ENCODE data around the gene GRK5.

Gene GRK5

DNA sequence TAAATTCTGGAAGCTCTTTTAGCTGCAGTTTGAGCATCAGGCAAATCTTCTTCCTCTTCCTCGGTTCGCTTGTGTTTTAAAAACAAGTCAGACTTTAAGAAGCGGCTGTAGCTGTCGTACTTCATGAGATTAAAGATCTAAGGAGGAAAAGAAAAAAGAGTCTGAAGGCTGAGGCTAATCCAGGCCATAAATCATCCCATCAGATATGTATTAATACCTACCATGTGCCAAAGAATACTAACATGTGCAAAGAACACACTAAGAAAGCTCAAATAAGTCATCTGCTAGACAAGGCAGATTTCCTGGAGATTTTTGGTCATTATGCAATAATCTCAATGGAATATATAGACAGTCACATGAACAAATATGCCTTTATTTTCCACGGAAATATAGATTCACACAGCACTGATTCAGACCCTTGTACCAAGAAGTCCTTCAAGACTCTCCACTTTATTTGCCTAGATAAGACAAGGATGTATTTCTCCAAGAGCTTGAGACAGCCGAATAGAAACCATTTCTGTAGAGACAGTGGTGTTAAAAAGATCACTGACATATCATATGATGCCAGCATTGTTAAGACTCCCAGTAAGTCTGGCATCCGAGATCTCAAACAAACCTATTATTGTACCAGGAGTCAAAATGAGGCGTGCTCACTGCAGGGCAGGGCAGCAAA, 292.9 kb downstream of the GRK5 start:
- Histone ChIP-seq H3K36me3 (ENCODE audit: insufficient read depth, low read length) (no peaks in the 10 kb centered on the region), H3K9me3 (ENCODE audit: low read length) (peaks cover 3% of the 10 kb centered on the region), H3K4me1 (ENCODE audit: insufficient read depth, low read length) (peaks cover 3% of the 10 kb centered on the region), H2AFZ (ENCODE audit: low read depth, low read length) (no peak overlapping the region), H3K27me3 (ENCODE audit: insufficient read depth, low read length) (peaks cover 6% of the 10 kb centered on the region), H3K4me3 (ENCODE audit: low read length) (no peak overlapping the region)

GRCh38 chr10:119500821-119501220, 293.4 kb downstream of the GRK5 start:
- no peaks in the 10 kb centered on the region for H3K36me3 ChIP-seq (ENCODE audit: insufficient read depth, low read length)
- no peak overlapping the region for H3K4me3 ChIP-seq (ENCODE audit: low read length)
- H3K4me1 ChIP-seq (ENCODE audit: insufficient read depth, low read length): peaks cover 3% of the 10 kb centered on the region
- no peak overlapping the region for H2AFZ ChIP-seq (ENCODE audit: low read depth, low read length)
- peaks cover 6% of the 10 kb centered on the region for H3K27me3 ChIP-seq (ENCODE audit: insufficient read depth, low read length)
- peaks cover 3% of the 10 kb centered on the region for H3K9me3 ChIP-seq (ENCODE audit: low read length)

DNA sequence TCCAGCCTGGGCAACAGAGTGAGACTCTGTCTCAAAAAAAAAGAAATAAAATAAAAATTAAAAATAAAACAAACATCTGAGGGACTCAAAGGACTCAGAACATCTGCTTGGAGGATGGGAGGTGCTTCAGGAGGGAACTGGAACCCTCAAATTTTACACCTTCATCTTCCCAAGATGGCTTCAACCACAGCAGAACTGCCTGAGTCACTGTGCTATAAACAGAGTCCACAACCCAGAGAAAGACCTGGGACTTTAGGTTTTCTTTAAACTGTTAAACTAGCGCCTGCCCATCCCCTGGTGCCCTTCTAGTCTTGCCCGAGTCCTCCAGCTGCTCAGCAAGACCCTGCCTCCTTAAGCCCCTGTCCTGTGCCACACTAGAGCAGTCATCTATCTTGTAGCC, 294.3 kb downstream of the GRK5 start:
- Histone ChIP-seq H3K4me1 (ENCODE audit: insufficient read depth, low read length) (peaks cover 3% of the 10 kb centered on the region), H3K9me3 (ENCODE audit: low read length) (peaks cover 3% of the 10 kb centered on the region), H3K36me3 (ENCODE audit: insufficient read depth, low read length) (no peaks in the 10 kb centered on the region)

DNA sequence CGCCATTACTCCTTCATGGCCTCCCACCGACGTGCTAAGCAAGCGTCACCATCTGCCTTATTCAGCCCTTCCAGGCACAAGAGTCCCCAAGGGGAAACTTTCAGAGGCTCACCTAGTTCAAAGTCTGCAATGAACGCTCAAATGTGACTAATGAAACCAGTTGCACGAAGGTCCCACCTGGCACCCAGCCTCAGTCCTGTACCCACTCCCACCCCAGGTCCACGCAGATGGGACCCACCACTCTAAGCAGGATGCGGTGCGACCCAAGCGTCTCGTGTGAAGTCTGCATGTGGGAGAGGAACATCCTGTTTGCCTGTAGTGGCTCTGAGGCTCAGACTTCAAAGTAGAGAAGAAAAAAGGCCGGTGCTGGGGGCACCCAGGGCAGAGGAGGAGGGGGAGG, 294.8 kb downstream of the GRK5 start:
- peaks cover 3% of the 10 kb centered on the region for H3K4me1 ChIP-seq (ENCODE audit: insufficient read depth, low read length)
- H3K36me3 ChIP-seq (ENCODE audit: insufficient read depth, low read length): no peaks in the 10 kb centered on the region
- H3K4me3 ChIP-seq (ENCODE audit: low read length): no peak overlapping the region
- H3K9me3 ChIP-seq (ENCODE audit: low read length): peaks cover 3% of the 10 kb centered on the region
- H2AFZ ChIP-seq (ENCODE audit: low read depth, low read length): no peak overlapping the region
- peaks cover 6% of the 10 kb centered on the region for H3K27me3 ChIP-seq (ENCODE audit: insufficient read depth, low read length)

More for the DNA sequence above, 294.3 kb downstream of the GRK5 start:
- H3K27me3 ChIP-seq (ENCODE audit: insufficient read depth, low read length): peaks cover 6% of the 10 kb centered on the region
- H2AFZ ChIP-seq (ENCODE audit: low read depth, low read length): no peak overlapping the region
- no peak overlapping the region for H3K4me3 ChIP-seq (ENCODE audit: low read length)

DNA sequence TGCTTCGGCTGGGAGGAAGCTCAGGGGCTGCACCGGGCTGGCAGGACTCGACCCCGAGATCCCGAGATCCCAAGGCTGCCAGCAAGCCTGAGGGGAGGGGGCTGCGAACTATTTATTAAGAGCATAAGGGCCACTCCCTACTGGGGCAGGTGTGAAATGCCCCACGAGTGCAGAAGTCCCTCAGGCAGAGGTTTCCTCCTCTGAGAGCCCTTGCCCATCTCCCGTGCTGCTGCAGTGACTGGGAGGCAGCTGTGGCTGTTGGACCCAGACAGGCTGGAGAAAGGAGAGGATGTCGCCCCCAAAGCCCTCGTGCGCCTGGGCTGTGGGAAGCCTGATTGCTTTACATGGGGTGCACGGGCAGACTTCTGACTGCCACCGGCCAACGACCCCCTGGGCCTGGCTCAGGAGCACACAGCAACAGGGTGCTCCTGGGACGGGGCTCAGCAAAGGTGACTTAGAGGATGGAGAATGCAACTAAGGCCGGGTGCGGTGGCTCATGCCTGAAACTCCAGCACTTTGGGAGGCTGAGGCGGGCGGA, 295.3 kb downstream of the GRK5 start:
- peaks cover 3% of the 10 kb centered on the region for H3K4me1 ChIP-seq (ENCODE audit: insufficient read depth, low read length)
- H3K9me3 ChIP-seq (ENCODE audit: low read length): peaks cover 3% of the 10 kb centered on the region
- H3K27me3 ChIP-seq (ENCODE audit: insufficient read depth, low read length): peaks cover 6% of the 10 kb centered on the region
- no peaks in the 10 kb centered on the region for H3K36me3 ChIP-seq (ENCODE audit: insufficient read depth, low read length)
- no peak overlapping the region for H2AFZ ChIP-seq (ENCODE audit: low read depth, low read length)
- no peak overlapping the region for H3K4me3 ChIP-seq (ENCODE audit: low read length)

- Histone ChIP-seq H3K4me1 (ENCODE audit: insufficient read depth, low read length) (peaks cover 3% of the 10 kb centered on the region), H3K4me3 (ENCODE audit: low read length) (no peak overlapping the region), H3K27me3 (ENCODE audit: insufficient read depth, low read length) (peaks cover 6% of the 10 kb centered on the region), H3K36me3 (ENCODE audit: insufficient read depth, low read length) (no peaks in the 10 kb centered on the region), H2AFZ (ENCODE audit: low read depth, low read length) (no peak overlapping the region), H3K9me3 (ENCODE audit: low read length) (peaks cover 3% of the 10 kb centered on the region)
Measured at GRCh38 chr10:119503821-119504220, 296.4 kb downstream of the GRK5 start.

GRCh38 chr10:119504651-119505050, 297.3 kb downstream of the GRK5 start:
- Histone ChIP-seq H3K27me3 (ENCODE audit: insufficient read depth, low read length) (peaks cover 6% of the 10 kb centered on the region), H3K4me1 (ENCODE audit: insufficient read depth, low read length) (peaks cover 3% of the 10 kb centered on the region), H2AFZ (ENCODE audit: low read depth, low read length) (no peak overlapping the region), H3K9me3 (ENCODE audit: low read length) (peaks cover 3% of the 10 kb centered on the region), H3K36me3 (ENCODE audit: insufficient read depth, low read length) (no peaks in the 10 kb centered on the region), H3K4me3 (ENCODE audit: low read length) (no peak overlapping the region)

GRCh38 chr10:119505131-119505551, 297.8 kb downstream of the GRK5 start:
- Histone ChIP-seq H3K27me3 (ENCODE audit: insufficient read depth, low read length) (peaks cover 6% of the 10 kb centered on the region), H3K36me3 (ENCODE audit: insufficient read depth, low read length) (no peaks in the 10 kb centered on the region), H3K4me1 (ENCODE audit: insufficient read depth, low read length) (peaks cover 3% of the 10 kb centered on the region), H3K4me3 (ENCODE audit: low read length) (no peak overlapping the region), H3K9me3 (ENCODE audit: low read length) (peaks cover 3% of the 10 kb centered on the region), H2AFZ (ENCODE audit: low read depth, low read length) (no peak overlapping the region)
